HepG2 (cell line): ENCODE results near the gene CENPC. TPM values are rescaled to one million over a fixed set of nuclear protein-coding genes. Genes with fewer than 3 reads are reported as not detected.

ENCODE experiments used
- ATAC-seq: fragments of 200-7000 bp; cut with Tn5 transposase; 3 replicates; pipeline ENCODE4 v1.9.1; 2020; ENCODE audit warnings: mild to moderate bottlenecking, moderate library complexity
- BruUV-seq: library from RNA; stranded (reverse); fragments of 400-500 nt; replicated peaks from 2 replicates; lab custom pipeline; 2021; lab: Mats Ljungman, UMichigan
- CTCF ChIA-PET: fragments of 300-600 bp; formaldehyde crosslinking; extraction: SDS; loops from one replicate; lab custom pipeline; 2021; ENCODE audit warnings: low total read pairs, inconsistent platforms, low intra/inter-chr PET ratio; lab: Yijun Ruan, JAX
- POLR2A ChIA-PET: fragments of 350-600 bp; sonication (Branson Sonifier 250); formaldehyde crosslinking; loops from one replicate; lab custom pipeline; 2020; ENCODE audit warnings: antibody characterized with exemption, inconsistent platforms; lab: Yijun Ruan, JAX
- DNase-seq: peaks from one replicate; pipeline ENCODE4 v3.0.0-alpha.2; 2015; ENCODE audit warnings: low spot score
- FAIRE-seq: peaks from 3 replicates; lab custom pipeline; 2011; peaks lifted over from hg19 to GRCh38; lab: Jason Lieb, UNC
- H2AFZ ChIP-seq: one replicate; pipeline ENCODE4 v1.6.1; 2011; ENCODE audit warnings: low read length, inconsistent platforms
- H3K27ac ChIP-seq: fragments of 300-600 bp; 3 replicates; pipeline ENCODE4 v1.8.0; 2011; ENCODE audit warnings: mixed run types, mild to moderate bottlenecking, mixed read lengths, low read length, inconsistent platforms; ENCODE audit not compliant: insufficient read depth; ENCODE audit errors: extremely low read length
- H3K27me3 ChIP-seq, 2 experiments: fragments of 200-600 bp in 1 of 2; 2 replicates in 1 of 2; 3 replicates in 1 of 2; pipeline versions ENCODE4 v1.6.0 to v1.8.0; 2011; ENCODE audit warnings: low read length in 2 of 2, mild to moderate bottlenecking in 2 of 2, moderate library complexity in 2 of 2, inconsistent platforms in 1 of 2; ENCODE audit not compliant: insufficient read depth in 2 of 2, control insufficient read depth in 1 of 2
- H3K36me3 ChIP-seq, 2 experiments: fragments of 200-600 bp in 1 of 2; replicated peaks in 1 of 2; 2 replicates in 1 of 2; 3 replicates in 1 of 2; pipeline versions ENCODE4 v1.5.1 to v1.8.0; 2011; ENCODE audit warnings: low read length in 2 of 2, inconsistent platforms in 1 of 2; ENCODE audit not compliant: insufficient read depth in 2 of 2, control insufficient read depth in 1 of 2
- H3K4me1 ChIP-seq: 2 replicates; pipeline ENCODE4 v1.5.1; 2012; ENCODE audit warnings: low read length, inconsistent platforms; ENCODE audit not compliant: insufficient read depth
- H3K4me2 ChIP-seq: 2 replicates; pipeline ENCODE4 v1.6.0; 2011; ENCODE audit warnings: low read depth, low read length, inconsistent platforms
- H3K4me3 ChIP-seq, 3 experiments: fragments of 200-600 bp in 1 of 3; sonication (generic), shearing (Covaris generic) in 1 of 3; replicated peaks in 1 of 3; 2 replicates each; pipeline ENCODE4 v1.5.1; 2011 to 2016; ENCODE audit warnings: low read length in 3 of 3, inconsistent platforms in 2 of 3, low read depth in 2 of 3, mild to moderate bottlenecking in 2 of 3, control low read depth in 1 of 3, mixed read lengths in 1 of 3; ENCODE audit not compliant: insufficient read depth in 1 of 3
- H3K79me2 ChIP-seq: one replicate; pipeline ENCODE4 v1.6.1; 2011; ENCODE audit warnings: low read length, inconsistent platforms; ENCODE audit not compliant: insufficient read depth
- H3K9ac ChIP-seq: 2 replicates; pipeline ENCODE4 v1.6.0; 2011; ENCODE audit warnings: mild to moderate bottlenecking, low read depth, low read length, inconsistent platforms; ENCODE audit not compliant: insufficient read depth
- H3K9me3 ChIP-seq: 2 replicates; pipeline ENCODE4 v1.5.1; 2012; ENCODE audit warnings: mild to moderate bottlenecking, low read length
- H4K20me1 ChIP-seq: 2 replicates; pipeline ENCODE4 v1.6.0; 2011; ENCODE audit warnings: inconsistent platforms, mild to moderate bottlenecking, low read length, moderate library complexity; ENCODE audit not compliant: insufficient read depth
- ARID4A ChIP-seq: sonication (generic); formaldehyde crosslinking; IDR thresholded peaks from 2 replicates; pipeline ENCODE4 v1.5.0; 2020; ENCODE audit warnings: mild to moderate bottlenecking, missing genetic modification reagents, borderline replicate concordance
- CENPBD1 ChIP-seq: sonication (generic); formaldehyde crosslinking; IDR thresholded peaks from 2 replicates; pipeline ENCODE4 v1.8.0; 2022; ENCODE audit warnings: missing genetic modification reagents, low read depth, mild to moderate bottlenecking, borderline replicate concordance
- E2F2 ChIP-seq: sonication (generic); formaldehyde crosslinking; IDR thresholded peaks from 2 replicates; pipeline ENCODE4 v1.4.0; 2020; ENCODE audit warnings: missing genetic modification reagents, borderline replicate concordance
- HINFP ChIP-seq: sonication (generic); formaldehyde crosslinking; IDR thresholded peaks from 2 replicates; pipeline ENCODE4 v1.4.0; 2020; ENCODE audit warnings: low read depth, mild to moderate bottlenecking, missing genetic modification reagents
- HOXA7 ChIP-seq: sonication (generic); formaldehyde crosslinking; IDR thresholded peaks from 2 replicates; pipeline ENCODE4 v1.8.1; 2022; ENCODE audit warnings: mild to moderate bottlenecking, missing genetic modification reagents, moderate library complexity
- IKZF5 ChIP-seq: IDR thresholded peaks from 2 replicates; pipeline ENCODE4 v1.6.1; 2018; ENCODE audit warnings: missing genetic modification reagents, mild to moderate bottlenecking, missing compliant biosample characterization
- KAT8 ChIP-seq: IDR thresholded peaks from 2 replicates; pipeline ENCODE4 v1.6.1; 2016; ENCODE audit warnings: missing genetic modification reagents, missing compliant biosample characterization
- MED13 ChIP-seq: sonication (generic); formaldehyde crosslinking; IDR thresholded peaks from 2 replicates; pipeline ENCODE4 v1.5.0; 2020; ENCODE audit warnings: missing genetic modification reagents
- MIER3 ChIP-seq: IDR thresholded peaks from 2 replicates; pipeline ENCODE4 v1.6.1; 2016; ENCODE audit warnings: missing compliant biosample characterization, borderline replicate concordance
- MXD3 ChIP-seq: IDR thresholded peaks from 2 replicates; pipeline ENCODE4 v1.6.1; 2016; ENCODE audit warnings: mild to moderate bottlenecking, missing biosample characterization, missing genetic modification reagents
- ZNF274 ChIP-seq: sonication (generic); formaldehyde crosslinking; IDR thresholded peaks from 2 replicates; pipeline ENCODE4 v1.5.1; 2020; ENCODE audit warnings: mild to moderate bottlenecking, missing genetic modification reagents
- ZNF670 ChIP-seq: sonication (generic); formaldehyde crosslinking; IDR thresholded peaks from 2 replicates; pipeline ENCODE4 v1.8.0; 2022; ENCODE audit warnings: mild to moderate bottlenecking, missing genetic modification reagents, borderline replicate concordance
- ZNF891 ChIP-seq: sonication (generic); formaldehyde crosslinking; IDR thresholded peaks from 2 replicates; pipeline ENCODE4 v1.5.0; 2020; ENCODE audit warnings: mild to moderate bottlenecking, missing genetic modification reagents
- WGBS: methylation state at CpG from one replicate; pipeline ENCODE4 v1.1.6; 2017; ENCODE audit warnings: low lambda C conversion rate; 5-methylcytosine and 5-hydroxymethylcytosine counted together
- in situ Hi-C: cut with HindIII; loops from 2 replicates; pipeline ENCODE4 v1.10.0; 2017; ENCODE audit warnings: low pct_unique_long_range_greater_than_20kb; ENCODE audit not compliant: extremely low pct_ligation_motif_present
- intact Hi-C: fragments of 100-400 bp; cut with micrococcal nuclease; formaldehyde crosslinking; loops from one replicate; pipeline ENCODE4 v1.10.0; 2022; ENCODE audit not compliant: unreplicated experiment
- polyA plus RNA-seq, 8 experiments: library from polyadenylated mRNA; depleted of rRNA in 3 of 8; stranded (reverse) in 7 of 8; unstranded in 1 of 8; fragments of >200 nt; fragmentation: Illumina TruSeq in 4 of 8; extraction: Trizol in 4 of 8; gene quantifications; 2 replicates each; pipeline versions ENCODE4 v1.2.1 to v1.2.3, GENCODE V29; 2011 to 2016; ENCODE audit warnings: low read depth in 4 of 8, missing spikeins in 1 of 8, mixed read lengths in 1 of 8; ENCODE audit not compliant: insufficient read depth in 1 of 8
- total RNA-seq, 5 experiments: library from RNA; depleted of rRNA; stranded (reverse); fragments of >200 nt; fragmentation: Illumina TruSeq; extraction: Trizol; gene quantifications; 2 replicates each; pipeline ENCODE4 v1.2.3, GENCODE V29; 2016; ENCODE audit warnings: low read depth in 1 of 5

CENPC gene
- total and polyA plus RNA-seq, 2 of the 13 experiments (the other 11 are each of a cell fraction or from before 2014, with no cell fraction given): 4.7 to 16.4 TPM

GRCh38 chr4:67522851-67523671 lies 22.2 kb downstream of the CENPC start:
- CTCF ChIA-PET: no interaction called here
- Histone ChIP-seq H2AFZ (no peak overlapping the region), H3K9ac (no peak overlapping the region), H3K27ac (no peak overlapping the region), H3K4me1 (no peaks in the 10 kb centered on the region), H3K4me3 (no peak overlapping the region), H3K79me2 (peaks cover 15% of the 10 kb centered on the region), H3K4me2 (no peak overlapping the region), H4K20me1 (no peaks in the 10 kb centered on the region), H3K36me3 (peaks cover 0 to 7% of the 10 kb centered on the region in 2 experiments; a peak in 1 of 5 replicates), H3K27me3 (no peaks in the 10 kb centered on the region), H3K9me3 (no peaks in the 10 kb centered on the region)
- no peak for FAIRE-seq
- POLR2A ChIA-PET: no interaction called here
- no peak for DNase-seq
- no TSS peak for BruUV-seq
- 99% methylated on average over 10 of the region's 10 CpGs for WGBS
- no peak for ATAC-seq
- in situ Hi-C loops: no loop called here
- TF ChIP-seq ZNF274 (CRISPR knock-in tag) (no peak), ZNF891 (CRISPR knock-in tag) (no peak), IKZF5 (CRISPR knock-in tag) (no peak), ARID4A (no peak), CENPBD1 (no peak), KAT8 (CRISPR knock-in tag) (no peak), MXD3 (no peak), ZNF670 (no peak), MIER3 (no peak), HOXA7 (CRISPR knock-in tag) (no peak), HINFP (CRISPR knock-in tag) (no peak), E2F2 (CRISPR knock-in tag) (no peak), MED13 (no peak)
- intact Hi-C loops: no loop called here
